Mammary epithelial cell (primary cell): ENCODE results near the gene ALKBH3.

Experiments
- CTCF ChIP-seq, 2 donors: IDR thresholded peaks in 1 of 2; conservative IDR thresholded peaks in 1 of 2; 2 replicates each; pipeline ENCODE4 v1.5.1; 2011 to 2012; ENCODE audit warnings: inconsistent platforms in 2 of 2, low read length in 2 of 2, mild to moderate bottlenecking in 2 of 2, control low read depth in 1 of 2, low read depth in 1 of 2; ENCODE audit not compliant: insufficient read depth in 1 of 2; ENCODE audit errors: extremely low read depth in 1 of 2
- EZH2 ChIP-seq: IDR thresholded peaks from 2 replicates; pipeline ENCODE4 v1.6.1; 2012; ENCODE audit warnings: low read length, inconsistent platforms, borderline replicate concordance

GRCh38 chr11:43934601-43935423 is 54.2 kb downstream of the ALKBH3 start:
- TF ChIP-seq CTCF (conservative IDR thresholded peaks at IDR 0.05 in 1 of 2, IDR thresholded peaks at IDR 0.05 in 1 of 2; ENCODE audit: extremely low read depth in 1 of 2, insufficient read depth in 1 of 2, low read depth in 1 of 2, low read length in 2 of 2) (no peak), EZH2 (no peak)
